ENCODE data around the gene LAX1.

Gene LAX1

GRCh38 chr1:203818399-203818798 is 53.4 kb downstream of the LAX1 start:
- DNase-seq = no peak

- no peak for DNase-seq
Observed at GRCh38 chr1:203823306-203823705, 58.3 kb downstream of the LAX1 start.

Measured in midbrain (tissue), 1 donor.